Liver (tissue), 3 donors: ENCODE data around the gene NSDHL.

Source experiments
- CTCF ChIP-seq: fragments of 150-350 bp; IDR thresholded peaks from 2 replicates; pipeline ENCODE4 v1.5.1; 2017; ENCODE audit warnings: improper control_type of control experiment, low read depth, low read length; ENCODE audit not compliant: missing input control
- EGR1 ChIP-seq, 2 donors: IDR thresholded peaks; 2 replicates each; pipeline ENCODE4 v1.6.1; 2016 to 2018; ENCODE audit warnings: antibody characterized with exemption in 2 of 2, low read depth in 2 of 2
- GABPA ChIP-seq, 2 donors: IDR thresholded peaks in 1 of 2; conservative IDR thresholded peaks in 1 of 2; 2 replicates each; pipeline ENCODE4 v1.6.1; 2016; ENCODE audit warnings: antibody characterized with exemption in 2 of 2, mild to moderate bottlenecking in 1 of 2, moderate library complexity in 1 of 2
- REST ChIP-seq: IDR thresholded peaks from 2 replicates; pipeline ENCODE4 v1.6.1; 2016; ENCODE audit warnings: antibody characterized with exemption, mild to moderate bottlenecking
- SP1 ChIP-seq: IDR thresholded peaks from 2 replicates; pipeline ENCODE4 v1.6.1; 2018; ENCODE audit warnings: antibody characterized with exemption, mild to moderate bottlenecking
- TAF1 ChIP-seq: conservative IDR thresholded peaks from 2 replicates; pipeline ENCODE4 v1.6.1; 2016; ENCODE audit warnings: antibody characterized with exemption, mild to moderate bottlenecking
- ZBTB33 ChIP-seq: IDR thresholded peaks from 2 replicates; pipeline ENCODE4 v1.6.1; 2016; ENCODE audit warnings: antibody characterized with exemption
- TF ChIP-seq, protein P1 (sequence below): IDR thresholded peaks from 2 replicates; pipeline ENCODE4 v1.6.1; 2016; ENCODE audit warnings: antibody characterized with exemption
- donor health status: healthy.
- donor health status: healthy.

GRCh38 chrX:152904151-152905080 lies 73.6 kb downstream of the NSDHL start:
- TF ChIP-seq CTCF (peak; percentile 67), REST (no peak), SP1 (no peak), GABPA (IDR thresholded peaks at IDR 0.05 in 1 of 2, conservative IDR thresholded peaks at IDR 0.05 in 1 of 2) (no peak), TAF1 (no peak), EGR1 (IDR thresholded peaks at IDR 0.05; ENCODE audit: low read depth in 2 of 2) (no peak), ZBTB33 (no peak)
- TF ChIP-seq, protein P1, sequence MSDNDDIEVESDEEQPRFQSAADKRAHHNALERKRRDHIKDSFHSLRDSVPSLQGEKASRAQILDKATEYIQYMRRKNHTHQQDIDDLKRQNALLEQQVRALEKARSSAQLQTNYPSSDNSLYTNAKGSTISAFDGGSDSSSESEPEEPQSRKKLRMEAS, result no peak
